Tibial nerve (tissue), 3 donors: Measurements from ENCODE around the gene LRFN3.

Source experiments
- CTCF ChIP-seq, 5 experiments: fragments of 200-600 bp in 3 of 5; fragments of 450-650 bp in 2 of 5; sonication (generic) in 3 of 5; IDR thresholded peaks; one replicate each; pipeline ENCODE4 v1.5.1; 2016 to 2019; ENCODE audit warnings: antibody characterized with exemption in 5 of 5, mild to moderate bottlenecking in 3 of 5, moderate library complexity in 2 of 5
- POLR2A ChIP-seq, 2 donors: fragments of 450-650 bp; IDR thresholded peaks; one replicate each; pipeline ENCODE4 v1.6.1; 2017; ENCODE audit warnings: antibody characterized with exemption in 2 of 2, mild to moderate bottlenecking in 2 of 2, moderate library complexity in 2 of 2

GRCh38 chr19:35903550-35904179 is 32.5 kb upstream of the LRFN3 start:
- TF ChIP-seq POLR2A (IDR thresholded peaks at IDR 0.05), result peak; percentile 35 to 56
- no peak for TF ChIP-seq CTCF (IDR thresholded peaks at IDR 0.05)
